ENCODE measurements around the gene GALNT9. TPM values are rescaled to one million over a fixed set of nuclear protein-coding genes. Genes with fewer than 3 reads are reported as not detected.

The GALNT9 gene
- total RNA-seq, 4 donors from 2014 or later = 10.9 to 52.7 (median 36.7) TPM; not detected in 1

DNA sequence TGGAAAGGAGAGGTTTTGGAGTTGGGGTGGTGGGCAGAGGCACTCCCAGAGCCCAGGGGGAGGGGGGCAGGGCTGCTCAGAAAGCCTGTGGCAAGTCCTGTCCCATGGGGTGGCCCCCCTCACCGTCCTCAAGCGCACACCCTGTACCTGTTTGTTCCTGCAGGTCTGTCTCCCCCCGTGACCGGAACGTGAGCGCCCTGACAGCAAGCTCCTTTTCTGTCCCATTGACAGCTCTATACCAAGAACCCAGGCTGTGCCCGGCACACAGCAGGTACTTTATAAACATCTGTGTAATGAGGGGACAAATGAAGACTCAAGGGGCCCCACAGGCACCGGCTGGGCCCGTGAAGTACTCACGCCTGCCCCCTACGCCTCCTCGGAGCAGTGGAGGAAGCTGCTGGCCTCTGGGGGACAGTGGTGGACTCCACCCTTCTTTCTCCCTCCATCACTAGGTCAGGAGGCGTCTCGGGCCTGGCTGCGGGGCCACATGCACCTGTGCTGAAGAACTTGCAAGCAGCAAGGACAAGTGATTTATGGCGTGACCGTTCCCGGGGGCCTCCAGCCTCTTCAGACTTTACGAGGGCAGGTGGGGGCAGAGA is 65.8 kb downstream of the GALNT9 start:
- DNase-seq (ENCODE audit: low spot score) = no peak
- TF ChIP-seq, protein P1, sequence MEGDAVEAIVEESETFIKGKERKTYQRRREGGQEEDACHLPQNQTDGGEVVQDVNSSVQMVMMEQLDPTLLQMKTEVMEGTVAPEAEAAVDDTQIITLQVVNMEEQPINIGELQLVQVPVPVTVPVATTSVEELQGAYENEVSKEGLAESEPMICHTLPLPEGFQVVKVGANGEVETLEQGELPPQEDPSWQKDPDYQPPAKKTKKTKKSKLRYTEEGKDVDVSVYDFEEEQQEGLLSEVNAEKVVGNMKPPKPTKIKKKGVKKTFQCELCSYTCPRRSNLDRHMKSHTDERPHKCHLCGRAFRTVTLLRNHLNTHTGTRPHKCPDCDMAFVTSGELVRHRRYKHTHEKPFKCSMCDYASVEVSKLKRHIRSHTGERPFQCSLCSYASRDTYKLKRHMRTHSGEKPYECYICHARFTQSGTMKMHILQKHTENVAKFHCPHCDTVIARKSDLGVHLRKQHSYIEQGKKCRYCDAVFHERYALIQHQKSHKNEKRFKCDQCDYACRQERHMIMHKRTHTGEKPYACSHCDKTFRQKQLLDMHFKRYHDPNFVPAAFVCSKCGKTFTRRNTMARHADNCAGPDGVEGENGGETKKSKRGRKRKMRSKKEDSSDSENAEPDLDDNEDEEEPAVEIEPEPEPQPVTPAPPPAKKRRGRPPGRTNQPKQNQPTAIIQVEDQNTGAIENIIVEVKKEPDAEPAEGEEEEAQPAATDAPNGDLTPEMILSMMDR (IDR thresholded peaks at IDR 0.05) = no peak

DNA sequence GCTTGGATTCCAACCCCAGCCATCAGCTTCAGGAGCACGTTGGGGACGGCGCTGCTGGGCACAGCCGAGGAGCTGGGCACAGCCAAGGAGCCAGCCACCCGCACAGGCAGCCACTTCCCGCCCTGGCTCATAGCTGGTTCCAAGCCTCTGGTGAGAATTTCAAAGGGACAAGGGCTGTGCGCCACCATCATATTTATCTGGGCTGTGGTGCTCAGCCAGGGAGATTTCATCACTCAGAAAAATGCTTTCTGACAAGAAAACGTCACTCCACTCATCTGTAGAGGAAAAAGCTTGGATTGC is 66.4 kb downstream of the GALNT9 start:
- ATAC-seq (ENCODE audit: low FRiP score) (no peak), DNase-seq (ENCODE audit: low spot score) (no peak)
- TF ChIP-seq, protein P1 (IDR thresholded peaks at IDR 0.05) = no peak

More for the DNA sequence above, 65.8 kb downstream of the GALNT9 start:
- ATAC-seq (ENCODE audit: low FRiP score) = no peak

DNA sequence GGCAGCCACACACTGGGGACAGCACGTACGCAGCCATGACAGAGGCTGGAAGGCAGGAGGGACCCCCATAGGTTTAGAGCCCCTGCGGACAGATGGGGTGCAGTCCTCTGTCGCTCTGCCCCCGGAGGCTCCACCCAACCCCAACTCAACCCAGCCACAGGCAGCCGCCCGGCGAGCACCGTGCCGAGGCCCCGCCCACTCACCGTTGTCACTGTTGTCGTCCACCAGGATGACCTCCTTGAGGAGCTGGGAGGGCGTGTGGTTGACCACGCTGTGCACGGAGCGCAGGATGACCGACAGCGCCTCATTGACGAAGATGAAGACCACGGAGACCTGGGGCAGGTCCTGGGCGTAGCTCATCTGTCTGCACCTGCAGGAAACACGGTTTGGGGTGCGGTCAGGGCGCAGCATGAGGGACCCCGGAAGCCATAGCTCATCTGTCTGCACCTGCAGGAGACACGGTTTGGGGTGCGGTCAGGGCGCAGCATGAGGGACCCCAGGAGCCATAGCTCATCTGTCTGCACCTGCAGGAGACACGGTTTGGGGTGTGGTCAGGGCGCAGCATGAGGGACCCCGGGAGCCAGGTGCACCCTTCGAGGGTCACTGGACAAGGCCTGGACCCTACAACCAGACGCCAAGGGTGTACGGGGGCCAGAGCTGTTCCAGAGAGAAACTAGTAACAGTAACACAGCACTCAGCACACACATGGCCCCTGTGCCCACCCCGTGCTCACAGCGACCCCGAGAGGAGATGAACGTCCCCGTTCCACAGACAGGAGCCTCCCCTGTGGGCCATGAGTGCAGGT is 66.9 kb downstream of the GALNT9 start:
- DNase-seq (ENCODE audit: low spot score) = no peak
- TF ChIP-seq, protein P1 (IDR thresholded peaks at IDR 0.05) = no peak
- no peak for ATAC-seq (ENCODE audit: low FRiP score)

GRCh38 chr12:132261328-132262138 is 67.9 kb downstream of the GALNT9 start:
- ATAC-seq (ENCODE audit: low FRiP score) = no peak

DNA sequence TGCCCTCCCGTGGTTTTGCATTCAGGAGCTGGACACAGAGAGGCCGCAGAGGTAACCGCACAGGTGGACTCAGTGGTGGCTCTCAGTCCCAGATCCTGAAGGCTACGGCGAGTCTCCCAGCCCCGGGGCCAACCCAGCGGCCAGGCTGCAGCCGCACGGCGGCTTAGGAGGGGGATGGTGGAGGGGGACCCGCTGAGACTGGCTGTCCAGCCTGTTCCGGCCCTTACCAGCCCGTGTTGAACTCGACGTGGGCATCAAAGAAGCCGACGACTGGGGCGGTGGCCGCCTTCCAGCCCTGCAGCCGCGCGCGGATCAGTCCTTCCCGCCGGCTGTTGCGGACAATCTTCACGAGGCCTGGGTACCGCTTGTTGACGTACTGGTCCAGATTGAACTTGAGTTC is 68.7 kb downstream of the GALNT9 start:
- ATAC-seq (ENCODE audit: low FRiP score) = no peak
- TF ChIP-seq, protein P1 (IDR thresholded peaks at IDR 0.05) = no peak
- no peak for DNase-seq (ENCODE audit: low spot score)

More at GRCh38 chr12:132261328-132262138, 67.9 kb downstream of the GALNT9 start:
- TF ChIP-seq, protein P1 (IDR thresholded peaks at IDR 0.05) = no peak
- DNase-seq (ENCODE audit: low spot score) = no peak

- TF ChIP-seq, protein P1 (IDR thresholded peaks at IDR 0.05) = no peak
- peak; percentile 14 for ATAC-seq (ENCODE audit: low FRiP score)
- DNase-seq (ENCODE audit: low spot score) = no peak
Measured at GRCh38 chr12:132259872-132260695, 69.3 kb downstream of the GALNT9 start.

Measured in omental fat pad (tissue), 4 donors.